DOHH2 (cell line): Measurements from ENCODE around the gene KCNC1.

ENCODE experiments used
- H3F3A ChIP-seq: fragments of 200-600 bp; sonication (generic), shearing (Covaris generic); 2 replicates; pipeline ENCODE4 v1.6.0; 2016; ENCODE audit warnings: antibody characterized with exemption, mild to moderate bottlenecking; ENCODE audit not compliant: control insufficient read depth, insufficient read depth
- H3K27ac ChIP-seq: fragments of 200-600 bp; sonication (generic); 2 replicates; pipeline ENCODE4 v1.5.1; 2014; ENCODE audit warnings: low read depth, mild to moderate bottlenecking, low read length, moderate library complexity
- H3K27me3 ChIP-seq: fragments of 200-600 bp; sonication (generic); 2 replicates; pipeline ENCODE4 v1.6.1; 2014; ENCODE audit warnings: mild to moderate bottlenecking, low read length, mixed read lengths; ENCODE audit not compliant: control insufficient read depth
- H3K36me3 ChIP-seq: fragments of 200-600 bp; sonication (generic); 2 replicates; pipeline ENCODE4 v1.6.1; 2014; ENCODE audit warnings: mild to moderate bottlenecking, low read length, moderate library complexity, mixed read lengths; ENCODE audit not compliant: control insufficient read depth
- H3K4me1 ChIP-seq: fragments of 200-600 bp; sonication (generic); 2 replicates; pipeline ENCODE4 v1.6.1; 2014; ENCODE audit warnings: mild to moderate bottlenecking, low read length, mixed read lengths; ENCODE audit not compliant: control insufficient read depth
- H3K4me2 ChIP-seq: fragments of 200-600 bp; sonication (generic); 2 replicates; pipeline ENCODE4 v1.6.0; 2014; ENCODE audit warnings: mild to moderate bottlenecking, low read length, moderate library complexity
- H3K4me3 ChIP-seq: fragments of 200-600 bp; sonication (generic); 2 replicates; pipeline ENCODE4 v1.5.1; 2014; ENCODE audit warnings: mild to moderate bottlenecking, low read length, mixed read lengths
- H3K79me2 ChIP-seq: fragments of 200-600 bp; sonication (generic); 2 replicates; pipeline ENCODE4 v1.6.1; 2014; ENCODE audit warnings: mild to moderate bottlenecking, low read length, mixed read lengths; ENCODE audit not compliant: control insufficient read depth
- H3K9me2 ChIP-seq: fragments of 200-600 bp; sonication (generic); replicated peaks from 2 replicates; pipeline ENCODE4 v1.6.1; 2014; ENCODE audit warnings: mild to moderate bottlenecking, low read length, mixed read lengths; ENCODE audit not compliant: control insufficient read depth
- H3K9me3 ChIP-seq: fragments of 200-600 bp; sonication (generic); 2 replicates; pipeline ENCODE4 v1.6.1; 2014; ENCODE audit warnings: antibody characterized with exemption, low read length, mixed read lengths; ENCODE audit not compliant: control insufficient read depth, insufficient read depth
- H4K20me1 ChIP-seq: fragments of 200-600 bp; sonication (generic); 2 replicates; pipeline ENCODE4 v1.6.0; 2014; ENCODE audit warnings: low read depth, mild to moderate bottlenecking, antibody characterized with exemption, low read length, moderate library complexity; ENCODE audit not compliant: control insufficient read depth, insufficient read depth
- CTCF ChIP-seq: fragments of 200-600 bp; sonication (generic); IDR thresholded peaks from one replicate; pipeline ENCODE4 v1.5.1; 2014; ENCODE audit warnings: antibody characterized with exemption, mild to moderate bottlenecking, low read depth, low read length; ENCODE audit not compliant: poor library complexity, severe bottlenecking
- EZH2phosphoT487 ChIP-seq: fragments of 200-600 bp; sonication (generic); IDR thresholded peaks from 2 replicates; pipeline ENCODE4 v1.6.1; 2017; ENCODE audit warnings: borderline replicate concordance, mild to moderate bottlenecking, antibody characterized with exemption, low read length, moderate library complexity, mixed read lengths

Gene KCNC1

GRCh38 chr11:17752144-17752543 is 17.6 kb downstream of the KCNC1 start:
- no peaks in the 10 kb centered on the region for H3K4me1 ChIP-seq
- no peaks in the 10 kb centered on the region for H3F3A ChIP-seq
- no peak overlapping the region for H3K4me2 ChIP-seq
- H4K20me1 ChIP-seq: no peaks in the 10 kb centered on the region
- H3K27me3 ChIP-seq: no peaks in the 10 kb centered on the region
- no peak overlapping the region for H3K4me3 ChIP-seq
- H3K9me2 ChIP-seq: no peaks in the 10 kb centered on the region
- no peaks in the 10 kb centered on the region for H3K36me3 ChIP-seq
- H3K27ac ChIP-seq: no peak overlapping the region
- H3K9me3 ChIP-seq: no peaks in the 10 kb centered on the region
- TF ChIP-seq EZH2phosphoT487: no peak
- H3K79me2 ChIP-seq: no peaks in the 10 kb centered on the region

- no peak overlapping the region for H3K27ac ChIP-seq
- H3K27me3 ChIP-seq: no peaks in the 10 kb centered on the region
- H3K9me3 ChIP-seq: no peaks in the 10 kb centered on the region
- no peaks in the 10 kb centered on the region for H3K4me1 ChIP-seq
- H4K20me1 ChIP-seq: no peaks in the 10 kb centered on the region
- no peak overlapping the region for H3K4me3 ChIP-seq
- no peaks in the 10 kb centered on the region for H3K36me3 ChIP-seq
- TF ChIP-seq EZH2phosphoT487: no peak
- TF ChIP-seq CTCF: no peak
- H3K79me2 ChIP-seq: no peaks in the 10 kb centered on the region
- H3F3A ChIP-seq: no peaks in the 10 kb centered on the region
- H3K9me2 ChIP-seq: no peaks in the 10 kb centered on the region
- no peak overlapping the region for H3K4me2 ChIP-seq
Observed at GRCh38 chr11:17753153-17753552, 18.6 kb downstream of the KCNC1 start.

- Histone ChIP-seq H3K27me3 (no peaks in the 10 kb centered on the region), H3K4me1 (no peaks in the 10 kb centered on the region), H4K20me1 (no peaks in the 10 kb centered on the region), H3K9me3 (no peaks in the 10 kb centered on the region), H3K79me2 (no peaks in the 10 kb centered on the region), H3K4me2 (no peak overlapping the region), H3K36me3 (no peaks in the 10 kb centered on the region), H3K9me2 (no peaks in the 10 kb centered on the region), H3K27ac (no peak overlapping the region), H3F3A (no peaks in the 10 kb centered on the region), H3K4me3 (no peak overlapping the region)
- TF ChIP-seq EZH2phosphoT487: no peak
- no peak for TF ChIP-seq CTCF
Observed at GRCh38 chr11:17753641-17754040, 19.1 kb downstream of the KCNC1 start.

GRCh38 chr11:17755891-17756290 is 21.3 kb downstream of the KCNC1 start:
- Histone ChIP-seq H3K9me2 (no peaks in the 10 kb centered on the region), H3K4me2 (no peak overlapping the region), H3K4me1 (no peaks in the 10 kb centered on the region), H4K20me1 (no peaks in the 10 kb centered on the region), H3K36me3 (no peaks in the 10 kb centered on the region), H3K9me3 (no peaks in the 10 kb centered on the region), H3K27ac (no peak overlapping the region), H3K27me3 (no peaks in the 10 kb centered on the region), H3F3A (no peaks in the 10 kb centered on the region), H3K79me2 (no peaks in the 10 kb centered on the region), H3K4me3 (no peak overlapping the region)
- TF ChIP-seq CTCF (no peak), EZH2phosphoT487 (no peak)
